SK-N-MC (cell line): ENCODE data around the gene NCBP3.

Experiments
- DNase-seq: peaks from one replicate; pipeline ENCODE4 v3.0.0-alpha.2; 2011; ENCODE audit warnings: low read depth, low spot score
- H3K27ac ChIP-seq: fragments of 200-600 bp; sonication (generic); 2 replicates; pipeline ENCODE4 v1.5.1; 2016; ENCODE audit warnings: mixed run types
- H3K36me3 ChIP-seq: fragments of 200-600 bp; sonication (generic); 2 replicates; pipeline ENCODE4 v1.6.1; 2017; ENCODE audit warnings: antibody characterized with exemption, low read length, mixed read lengths; ENCODE audit not compliant: insufficient read depth
- H3K4me3 ChIP-seq: fragments of 200-600 bp; sonication (generic); 2 replicates; pipeline ENCODE4 v1.5.1; 2016
- H3K9ac ChIP-seq: fragments of 200-600 bp; sonication (generic); 2 replicates; pipeline ENCODE4 v1.8.0; 2017; ENCODE audit warnings: mixed run types, mixed read lengths; ENCODE audit not compliant: insufficient read length
- H3K9me3 ChIP-seq: fragments of 200-600 bp; sonication (generic); 2 replicates; pipeline ENCODE4 v1.6.1; 2017; ENCODE audit warnings: low read depth, mild to moderate bottlenecking, antibody characterized with exemption, low read length, moderate library complexity, mixed read lengths
- EZH2 ChIP-seq: fragments of 200-600 bp; sonication (generic); IDR thresholded peaks from one replicate; pipeline ENCODE4 v1.6.1; 2017; ENCODE audit warnings: antibody characterized with exemption
- FOXP2 ChIP-seq: optimal IDR thresholded peaks from 2 replicates; pipeline ENCODE3; 2011; ENCODE audit warnings: mild to moderate bottlenecking, moderate library complexity; ENCODE audit not compliant: insufficient read depth; ENCODE audit errors: extremely low read length, control extremely low read depth
- POLR2AphosphoS5 ChIP-seq: IDR thresholded peaks from 2 replicates; pipeline ENCODE4 v1.6.1; 2012; ENCODE audit warnings: mild to moderate bottlenecking, low read depth, low read length, borderline replicate concordance

Gene NCBP3

DNA sequence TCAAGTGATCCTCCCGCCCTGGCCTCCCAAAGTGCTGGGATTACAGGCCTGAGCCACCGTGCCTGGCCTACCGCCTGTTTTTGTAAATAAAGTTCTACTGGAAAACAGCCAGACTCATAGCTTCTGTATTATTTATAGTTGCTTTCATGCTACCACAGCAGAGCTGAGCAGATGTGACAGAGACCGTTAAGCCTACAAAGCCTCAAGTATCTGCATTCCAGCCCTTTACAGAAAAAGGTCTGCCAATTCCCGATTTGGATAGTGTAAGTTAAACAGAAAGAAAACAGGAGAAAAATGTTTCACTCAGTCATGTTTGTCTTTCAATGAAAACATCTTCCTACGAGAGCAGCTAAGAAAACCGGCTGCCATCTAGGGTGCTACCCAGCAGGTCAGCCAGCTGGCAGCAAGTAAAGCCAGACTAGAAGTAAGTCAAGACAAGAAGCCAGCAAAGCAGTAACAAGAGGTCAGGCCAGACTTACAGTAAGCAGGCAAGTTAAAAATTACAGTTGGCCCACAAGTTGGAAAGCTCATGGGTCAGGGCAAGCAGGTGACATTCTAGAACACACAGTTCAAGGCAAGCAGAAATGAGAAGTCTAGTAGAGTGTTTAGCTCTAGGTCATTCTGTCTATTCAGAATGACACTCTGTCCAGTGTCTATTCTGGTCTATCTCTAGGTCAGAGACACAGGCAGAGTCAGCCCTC, 17.7 kb downstream of the NCBP3 start:
- Histone ChIP-seq H3K9ac (no peak overlapping the region), H3K4me3 (no peak overlapping the region), H3K36me3 (peaks cover 58% of the 10 kb centered on the region), H3K27ac (no peak overlapping the region), H3K9me3 (no peaks in the 10 kb centered on the region)
- no peak for TF ChIP-seq EZH2
- no peak for DNase-seq

DNA sequence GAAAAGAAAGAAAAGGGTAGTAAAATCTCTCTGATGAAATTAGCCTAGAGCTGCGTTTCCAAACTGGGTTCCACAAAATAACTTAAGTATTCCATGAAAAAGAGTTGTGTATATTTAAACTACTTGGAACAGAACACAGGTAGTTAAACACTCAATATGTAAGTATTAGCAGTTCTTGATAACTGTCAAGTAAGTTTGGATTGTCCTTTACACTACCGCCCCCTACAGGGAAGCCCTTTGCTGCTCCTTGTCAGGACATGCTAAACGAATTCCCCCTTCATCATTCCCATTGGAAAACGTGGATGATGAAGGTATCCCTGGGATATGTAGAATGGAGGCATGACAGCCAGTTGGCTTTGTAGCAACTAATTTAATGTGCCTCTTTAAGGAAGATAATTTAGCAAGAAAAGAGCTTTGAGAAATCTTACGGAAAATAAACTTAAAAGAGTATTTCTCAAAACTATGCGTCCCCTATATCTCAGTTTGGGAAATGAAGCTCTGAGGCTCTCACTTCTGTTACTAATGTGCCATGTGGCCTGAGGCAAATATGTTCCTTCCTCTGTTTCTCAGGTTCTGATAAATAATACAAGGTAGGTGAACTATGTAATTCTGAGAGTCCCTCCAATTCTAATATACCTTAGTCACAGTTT, 18.8 kb downstream of the NCBP3 start:
- Histone ChIP-seq H3K9ac (no peak overlapping the region), H3K9me3 (no peaks in the 10 kb centered on the region), H3K27ac (no peak overlapping the region), H3K36me3 (peaks cover 64% of the 10 kb centered on the region), H3K4me3 (no peak overlapping the region)
- DNase-seq = no peak
- TF ChIP-seq FOXP2 = no peak
- no peak for TF ChIP-seq EZH2
- no peak for TF ChIP-seq POLR2AphosphoS5

DNA sequence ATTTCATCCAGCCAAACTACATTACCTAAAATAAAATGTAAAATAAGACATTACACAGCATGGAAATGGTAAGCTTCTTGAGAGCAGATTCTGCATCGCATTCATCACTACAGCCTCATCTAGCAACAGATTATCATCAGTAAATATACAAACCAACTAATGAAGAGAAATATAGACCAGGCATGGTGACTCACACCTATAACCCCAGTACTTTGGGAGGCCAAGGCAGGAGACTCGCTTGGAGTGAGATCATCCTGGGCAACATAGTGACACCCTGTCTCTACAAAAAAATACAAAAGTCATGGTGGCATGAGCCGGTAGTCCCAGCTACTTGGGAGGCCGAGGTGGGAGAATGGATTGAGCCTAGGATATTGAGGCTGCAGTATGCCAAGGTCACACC, 19.9 kb downstream of the NCBP3 start:
- no peak overlapping the region for H3K27ac ChIP-seq
- DNase-seq = no peak
- peaks cover 75% of the 10 kb centered on the region for H3K36me3 ChIP-seq
- no peak for TF ChIP-seq FOXP2
- TF ChIP-seq POLR2AphosphoS5 = no peak
- TF ChIP-seq EZH2 = no peak
- H3K9ac ChIP-seq = no peak overlapping the region
- no peak overlapping the region for H3K4me3 ChIP-seq
- no peaks in the 10 kb centered on the region for H3K9me3 ChIP-seq

DNA sequence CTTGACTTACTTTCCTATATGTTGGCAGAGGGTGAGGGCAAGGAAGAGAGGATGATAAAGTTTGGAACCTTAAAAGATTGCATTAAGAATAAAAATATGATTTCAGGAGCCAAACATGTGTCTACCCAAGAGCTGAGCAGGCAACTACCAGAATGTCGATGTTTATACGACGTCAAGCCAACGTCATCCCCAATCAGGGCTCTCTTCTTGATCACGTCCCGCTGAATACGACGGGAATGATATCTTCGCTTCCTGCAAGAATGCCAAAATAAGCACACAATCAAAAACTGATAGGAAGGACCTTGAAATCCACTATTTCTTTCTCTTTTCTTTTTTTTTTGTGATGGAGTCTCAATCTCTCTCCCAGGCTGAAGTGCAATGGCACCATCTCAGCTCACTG, 24.9 kb downstream of the NCBP3 start:
- Histone ChIP-seq H3K9me3 (no peaks in the 10 kb centered on the region), H3K4me3 (no peak overlapping the region), H3K36me3 (peaks cover 87% of the 10 kb centered on the region), H3K27ac (no peak overlapping the region), H3K9ac (no peak overlapping the region)
- no peak for DNase-seq
- TF ChIP-seq FOXP2 (no peak), EZH2 (no peak), POLR2AphosphoS5 (no peak)

DNA sequence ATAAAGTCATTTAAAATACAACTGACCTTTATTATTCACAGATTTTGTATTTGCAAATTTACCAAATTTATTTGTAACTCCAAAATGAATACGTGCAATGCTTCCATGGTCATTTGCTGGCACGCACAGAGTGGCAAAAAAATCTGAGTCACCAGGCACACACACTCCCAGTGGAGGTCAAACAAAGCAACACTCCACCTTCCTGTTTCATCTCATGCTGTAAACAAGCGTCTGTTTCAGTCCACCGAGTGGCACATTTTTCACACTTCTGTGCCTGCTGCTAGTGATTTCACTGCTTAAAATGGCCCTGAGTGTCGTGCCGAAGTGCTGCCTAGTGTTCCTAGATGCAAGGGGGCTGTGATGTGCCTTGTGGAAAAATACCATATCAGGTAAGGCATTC, 27.3 kb downstream of the NCBP3 start:
- Histone ChIP-seq H3K36me3 (peaks cover 89% of the 10 kb centered on the region), H3K9me3 (no peaks in the 10 kb centered on the region), H3K4me3 (no peak overlapping the region), H3K9ac (no peak overlapping the region), H3K27ac (no peak overlapping the region)
- TF ChIP-seq EZH2 (no peak), POLR2AphosphoS5 (no peak), FOXP2 (no peak)
- DNase-seq = no peak

DNA sequence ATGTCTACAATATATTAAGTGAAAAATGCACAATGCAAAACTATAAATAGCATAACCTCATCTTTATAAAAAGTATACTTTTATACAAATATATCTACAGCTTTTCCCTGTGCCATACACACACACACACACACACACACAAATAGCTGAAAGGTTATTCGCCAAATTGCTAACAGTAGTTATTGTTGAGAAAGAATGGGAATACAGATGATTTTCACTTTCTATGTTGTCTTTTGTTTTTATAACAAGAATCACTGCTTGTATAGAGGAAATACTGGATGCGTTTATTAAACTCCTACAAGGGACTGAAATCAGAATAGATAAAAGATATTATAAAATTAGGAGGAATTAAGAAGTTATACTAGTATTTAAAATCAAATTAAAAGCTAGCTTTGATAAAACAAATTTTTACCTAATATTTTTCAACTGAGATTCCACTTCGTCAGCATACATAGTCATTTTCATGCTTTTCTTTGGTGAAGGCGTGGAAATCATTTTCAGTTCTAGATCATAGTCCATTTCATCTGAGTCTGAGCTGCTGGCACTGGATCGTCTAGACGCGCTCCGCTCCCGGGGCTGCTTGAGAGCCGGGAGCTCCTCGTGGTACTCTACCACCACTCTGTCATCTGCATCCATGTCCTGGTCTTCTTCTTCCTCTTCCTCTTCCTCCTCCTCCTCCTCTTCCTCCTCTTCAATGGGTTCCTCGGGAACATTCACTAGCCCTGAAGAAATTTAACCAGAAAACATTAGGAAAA, 28.0 kb downstream of the NCBP3 start:
- H3K36me3 ChIP-seq = peaks cover 92% of the 10 kb centered on the region
- H3K4me3 ChIP-seq = no peak overlapping the region
- no peak overlapping the region for H3K9ac ChIP-seq
- DNase-seq = no peak
- H3K9me3 ChIP-seq = no peaks in the 10 kb centered on the region
- no peak for TF ChIP-seq POLR2AphosphoS5
- TF ChIP-seq FOXP2 = no peak
- TF ChIP-seq EZH2 = no peak
- H3K27ac ChIP-seq = no peak overlapping the region

DNA sequence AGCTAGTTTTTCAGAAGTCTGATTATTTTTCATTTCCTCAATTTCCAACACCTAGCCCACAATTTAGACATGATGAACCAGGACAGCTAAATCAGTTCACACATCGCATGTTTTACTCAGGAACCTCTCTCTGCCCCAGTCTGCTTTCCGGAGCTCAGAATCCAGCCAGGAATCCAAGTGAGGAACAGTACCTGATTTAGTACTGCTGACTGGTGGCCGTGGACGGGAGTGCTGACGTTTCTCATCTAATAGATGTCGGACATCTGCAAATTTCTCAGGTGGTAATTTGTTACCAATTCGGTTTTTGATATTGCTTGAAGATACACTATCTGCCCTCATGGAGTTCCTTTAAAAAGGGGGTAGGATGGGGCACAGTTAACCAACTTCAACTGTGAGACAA, 30.1 kb downstream of the NCBP3 start:
- no peak for TF ChIP-seq EZH2
- TF ChIP-seq FOXP2 = no peak
- no peaks in the 10 kb centered on the region for H3K9me3 ChIP-seq
- H3K9ac ChIP-seq = no peak overlapping the region
- no peak for DNase-seq
- H3K36me3 ChIP-seq = peaks cover 84% of the 10 kb centered on the region
- no peak overlapping the region for H3K27ac ChIP-seq
- no peak overlapping the region for H3K4me3 ChIP-seq

DNA sequence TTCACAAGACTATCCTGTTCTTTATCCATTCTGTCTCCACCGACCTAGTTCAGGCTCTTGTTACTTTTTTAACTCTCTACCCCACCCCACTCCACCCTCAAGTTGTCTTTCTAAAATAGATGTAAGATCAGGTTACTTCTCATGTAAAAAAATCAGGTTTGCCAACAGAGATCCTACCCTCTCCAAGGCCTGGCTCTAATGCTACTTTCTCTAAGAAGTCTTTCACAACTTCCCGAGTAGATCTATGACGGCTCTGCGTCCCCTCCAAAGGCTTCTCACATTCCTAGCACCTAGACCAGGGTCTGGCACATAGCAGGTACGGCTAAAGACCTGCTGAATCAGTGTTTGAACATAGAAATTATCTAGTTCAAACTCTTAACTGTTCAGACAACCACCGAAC, 30.9 kb downstream of the NCBP3 start:
- Histone ChIP-seq H3K9ac (no peak overlapping the region), H3K4me3 (no peak overlapping the region), H3K9me3 (no peaks in the 10 kb centered on the region), H3K27ac (no peak overlapping the region), H3K36me3 (peaks cover 84% of the 10 kb centered on the region)
- no peak for DNase-seq
- TF ChIP-seq FOXP2 (no peak), EZH2 (no peak), POLR2AphosphoS5 (no peak)
